A549 (cell line): ENCODE results near the gene FKBP15. TPM values are rescaled to one million over a fixed set of nuclear protein-coding genes. Genes with fewer than 3 reads are reported as not detected.

Experiments used
- ATAC-seq, 2 experiments: fragments of 200-7000 bp in 1 of 2; fragments of >200 bp in 1 of 2; cut with Nextera tagmentation in 1 of 2; cut with Tn5 transposase in 1 of 2; 3 replicates each; pipeline versions ENCODE4 v1.8.0 to v1.9.1; 2018 to 2020; ENCODE audit warnings: mild to moderate bottlenecking in 1 of 2, moderate library complexity in 1 of 2
- CTCF ChIA-PET: fragments of 300-600 bp; sonication (Branson Sonifier 250); formaldehyde crosslinking; extraction: SDS; loops from one replicate; lab custom pipeline; 2021; ENCODE audit warnings: antibody characterized with exemption, inconsistent platforms; lab: Yijun Ruan, JAX
- POLR2A ChIA-PET: fragments of 350-600 bp; formaldehyde crosslinking; extraction: SDS; loops from one replicate; lab custom pipeline; 2021; ENCODE audit warnings: antibody characterized with exemption, inconsistent platforms; lab: Yijun Ruan, JAX
- DNase-seq, 2 experiments: peaks; one replicate each; pipeline versions ENCODE4 v3.0.0 to v3.0.0-alpha.2; 2011 to 2016; ENCODE audit warnings: low read depth in 1 of 2, low spot score in 1 of 2
- FAIRE-seq: peaks from 2 replicates; lab custom pipeline; 2011; peaks lifted over from hg19 to GRCh38; lab: Jason Lieb, UNC
- H3K27ac ChIP-seq, 2 experiments: fragments of >200 bp; sonication (Bioruptor Twin); formaldehyde crosslinking; 3 replicates each; pipeline ENCODE4 v1.5.1; 2016 to 2017
- H3K4me1 ChIP-seq: fragments of >200 bp; sonication (Bioruptor Twin); formaldehyde crosslinking; 3 replicates; pipeline ENCODE4 v1.6.1; 2016
- H3K4me2 ChIP-seq: fragments of >200 bp; sonication (Bioruptor Twin); formaldehyde crosslinking; 3 replicates; pipeline ENCODE4 v1.6.1; 2016
- H3K4me3 ChIP-seq: fragments of >200 bp; sonication (Bioruptor Twin); formaldehyde crosslinking; 3 replicates; pipeline ENCODE4 v1.5.1; 2016
- H3K9me3 ChIP-seq: fragments of >200 bp; sonication (Bioruptor Twin); formaldehyde crosslinking; 3 replicates; pipeline ENCODE4 v1.6.1; 2016
- CBX2 ChIP-seq: fragments of 200-600 bp; sonication (generic); IDR thresholded peaks from 2 replicates; pipeline ENCODE4 v1.6.1; 2016; ENCODE audit warnings: low read depth, mild to moderate bottlenecking, borderline replicate concordance
- EP300 ChIP-seq, 2 experiments: fragments of >200 bp; sonication (Bioruptor Twin); formaldehyde crosslinking; IDR thresholded peaks; 2 replicates in 1 of 2; 3 replicates in 1 of 2; pipeline ENCODE4 v1.6.1; 2016 to 2017
- FOXS1 ChIP-seq: fragments of 250-450 bp; sonication (Bioruptor Pico); IDR thresholded peaks from 2 replicates; pipeline ENCODE4 v1.5.0; 2020; ENCODE audit warnings: mild to moderate bottlenecking, moderate library complexity
- HDAC2 ChIP-seq: fragments of 200-600 bp; sonication (generic); IDR thresholded peaks from 2 replicates; pipeline ENCODE4 v1.6.1; 2016
- NFE2L2 ChIP-seq: fragments of 150-350 bp; conservative IDR thresholded peaks from 2 replicates; pipeline ENCODE4 v1.6.1; 2014; ENCODE audit warnings: low read length
- PBX3 ChIP-seq: IDR thresholded peaks from 2 replicates; pipeline ENCODE4 v1.6.1; 2012
- RNF2 ChIP-seq: fragments of 200-600 bp; sonication (generic); IDR thresholded peaks from 2 replicates; pipeline ENCODE4 v1.6.1; 2016; ENCODE audit warnings: low read depth, mild to moderate bottlenecking, antibody characterized with exemption, moderate library complexity, borderline replicate concordance
- TFCP2L1 ChIP-seq: fragments of 250-450 bp; sonication (Bioruptor Pico); IDR thresholded peaks from 2 replicates; pipeline ENCODE4 v1.5.0; 2021; ENCODE audit warnings: mild to moderate bottlenecking
- ZC3H11A ChIP-seq: fragments of 450-650 bp; IDR thresholded peaks from 2 replicates; pipeline ENCODE4 v1.6.1; 2014; ENCODE audit warnings: antibody characterized with exemption, mild to moderate bottlenecking
- WGBS: methylation state at CpG from one replicate; pipeline ENCODE4 v1.1.6; 2017; ENCODE audit errors: missing lambda C conversion rate; 5-methylcytosine and 5-hydroxymethylcytosine counted together
- polyA plus RNA-seq, 4 experiments: library from polyadenylated mRNA; depleted of rRNA in 3 of 4; stranded (reverse); fragments of >200 nt; fragmentation: RNase III in 1 of 4; extraction: RNeasy Plus Mini Kit Qiagen cat#74134 plus additional on column Dnase treatment in 1 of 4; gene quantifications; 2 replicates in 3 of 4; 3 replicates in 1 of 4; pipeline ENCODE4 v1.2.3, GENCODE V29; 2011 to 2017
- TF ChIP-seq, protein P1 (sequence below): fragments of 200-600 bp; sonication (generic); IDR thresholded peaks from 2 replicates; pipeline ENCODE4 v1.6.1; 2016; ENCODE audit warnings: antibody characterized with exemption, mild to moderate bottlenecking, moderate library complexity
- TF ChIP-seq, protein P2 (sequence below): fragments of >200 bp; sonication (Bioruptor Twin); formaldehyde crosslinking; IDR thresholded peaks from 3 replicates; pipeline ENCODE4 v1.5.1; 2016
- TF ChIP-seq, protein P3 (sequence below): fragments of 250-450 bp; sonication (Bioruptor Pico); IDR thresholded peaks from 2 replicates; pipeline ENCODE4 v1.5.0; 2020; ENCODE audit warnings: low read depth, mild to moderate bottlenecking, moderate library complexity

The FKBP15 gene
- polyA plus RNA-seq, 2 of the 4 experiments (the other 2 are of a cell fraction), result 14.1 to 26.0 TPM

- FAIRE-seq (no peak), DNase-seq (no peak), ATAC-seq (no peak)
- Histone ChIP-seq H3K9me3 (no peaks in the 10 kb centered on the region), H3K4me2 (no peak overlapping the region), H3K27ac (no peak overlapping the region), H3K4me3 (no peak overlapping the region), H3K4me1 (no peaks in the 10 kb centered on the region)
- 74% methylated on average over 1 of the region's 1 CpG for WGBS
- CTCF ChIA-PET, result interaction anchor here (1.3 to 2.4 kb wide), 2 partner anchors 13 to 14 kb away, joined by 3 to 8 read pairs; no protein-coding TSS in a partner anchor
- POLR2A ChIA-PET, result no interaction called here
- TF ChIP-seq RNF2, result no peak
Measured at GRCh38 chr9:113261917-113262671, 41.0 kb upstream of the FKBP15 start.

- no peak overlapping the region for H3K27ac ChIP-seq
- CTCF ChIA-PET, result interaction anchor here (1.3 kb wide), 1 partner anchor 12 kb away, joined by 3 read pairs; no protein-coding TSS in a partner anchor
- ATAC-seq, result no peak
- 47% methylated on average over 1 of the region's 1 CpG for WGBS
- no peak for DNase-seq
- no peak overlapping the region for H3K4me2 ChIP-seq
- no peak for FAIRE-seq
- no peak overlapping the region for H3K4me3 ChIP-seq
- POLR2A ChIA-PET, result no interaction called here
- H3K4me1 ChIP-seq, result no peaks in the 10 kb centered on the region
- TF ChIP-seq ZC3H11A, result no peak
- no peak for TF ChIP-seq TFCP2L1 (CRISPR knock-in tag)
- no peak for TF ChIP-seq NFE2L2
- no peak for TF ChIP-seq HDAC2
- H3K9me3 ChIP-seq, result no peaks in the 10 kb centered on the region
Measured at GRCh38 chr9:113258282-113258681, 37.2 kb upstream of the FKBP15 start.

DNA sequence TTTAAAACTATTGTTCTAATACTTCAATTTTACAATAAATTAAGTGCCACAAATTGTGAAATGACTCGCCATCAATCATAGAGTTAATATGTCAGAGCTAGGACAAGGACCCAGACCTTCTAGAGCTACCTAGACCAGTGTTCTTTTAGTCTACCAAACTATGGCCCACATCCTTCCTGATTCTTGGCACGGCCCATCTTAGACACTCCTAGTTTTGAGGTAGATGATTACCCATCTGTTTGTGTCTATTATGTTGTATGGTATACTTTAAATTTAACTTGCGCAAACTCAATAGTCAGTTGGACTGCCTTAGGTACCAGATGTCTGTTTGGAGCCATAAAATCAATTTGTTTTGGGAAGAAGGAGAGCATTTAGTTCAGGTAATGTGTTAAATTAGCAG is 36.8 kb upstream of the FKBP15 start:
- TF ChIP-seq CBX2 (no peak), PBX3 (no peak), EP300 (IDR thresholded peaks at IDR 0.05) (no peak), RNF2 (no peak), FOXS1 (CRISPR knock-in tag) (no peak)
- TF ChIP-seq, all 56 proteins: peak for 0
- ChIA-PET CTCF (interaction anchor here (0.7 to 1.3 kb wide), 2 partner anchors 12 to 189 kb away, joined by 3 to 4 read pairs; no protein-coding TSS in a partner anchor), POLR2A (no interaction called here)
- no peak for FAIRE-seq
- WGBS, result 87% methylated on average over 3 of the region's 3 CpGs
- H3K4me2 ChIP-seq, result no peak overlapping the region
- no peaks in the 10 kb centered on the region for H3K4me1 ChIP-seq
- ATAC-seq, result no peak
- no peaks in the 10 kb centered on the region for H3K9me3 ChIP-seq
- no peak for DNase-seq
- no peak overlapping the region for H3K4me3 ChIP-seq
- no peak overlapping the region for H3K27ac ChIP-seq

GRCh38 chr9:113255438-113255837 is 34.4 kb upstream of the FKBP15 start:
- H3K27ac ChIP-seq, result no peak overlapping the region
- H3K4me1 ChIP-seq, result no peaks in the 10 kb centered on the region
- CTCF ChIA-PET, result interaction anchor here (1.5 to 4.1 kb wide), 2 partner anchors 10 to 19 kb away, joined by 5 to 18 read pairs; no protein-coding TSS in a partner anchor
- no peak for TF ChIP-seq TFCP2L1 (CRISPR knock-in tag)
- TF ChIP-seq, protein P1, sequence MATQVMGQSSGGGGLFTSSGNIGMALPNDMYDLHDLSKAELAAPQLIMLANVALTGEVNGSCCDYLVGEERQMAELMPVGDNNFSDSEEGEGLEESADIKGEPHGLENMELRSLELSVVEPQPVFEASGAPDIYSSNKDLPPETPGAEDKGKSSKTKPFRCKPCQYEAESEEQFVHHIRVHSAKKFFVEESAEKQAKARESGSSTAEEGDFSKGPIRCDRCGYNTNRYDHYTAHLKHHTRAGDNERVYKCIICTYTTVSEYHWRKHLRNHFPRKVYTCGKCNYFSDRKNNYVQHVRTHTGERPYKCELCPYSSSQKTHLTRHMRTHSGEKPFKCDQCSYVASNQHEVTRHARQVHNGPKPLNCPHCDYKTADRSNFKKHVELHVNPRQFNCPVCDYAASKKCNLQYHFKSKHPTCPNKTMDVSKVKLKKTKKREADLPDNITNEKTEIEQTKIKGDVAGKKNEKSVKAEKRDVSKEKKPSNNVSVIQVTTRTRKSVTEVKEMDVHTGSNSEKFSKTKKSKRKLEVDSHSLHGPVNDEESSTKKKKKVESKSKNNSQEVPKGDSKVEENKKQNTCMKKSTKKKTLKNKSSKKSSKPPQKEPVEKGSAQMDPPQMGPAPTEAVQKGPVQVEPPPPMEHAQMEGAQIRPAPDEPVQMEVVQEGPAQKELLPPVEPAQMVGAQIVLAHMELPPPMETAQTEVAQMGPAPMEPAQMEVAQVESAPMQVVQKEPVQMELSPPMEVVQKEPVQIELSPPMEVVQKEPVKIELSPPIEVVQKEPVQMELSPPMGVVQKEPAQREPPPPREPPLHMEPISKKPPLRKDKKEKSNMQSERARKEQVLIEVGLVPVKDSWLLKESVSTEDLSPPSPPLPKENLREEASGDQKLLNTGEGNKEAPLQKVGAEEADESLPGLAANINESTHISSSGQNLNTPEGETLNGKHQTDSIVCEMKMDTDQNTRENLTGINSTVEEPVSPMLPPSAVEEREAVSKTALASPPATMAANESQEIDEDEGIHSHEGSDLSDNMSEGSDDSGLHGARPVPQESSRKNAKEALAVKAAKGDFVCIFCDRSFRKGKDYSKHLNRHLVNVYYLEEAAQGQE, result no peak
- TF ChIP-seq PBX3, result no peak
- TF ChIP-seq, protein P2, sequence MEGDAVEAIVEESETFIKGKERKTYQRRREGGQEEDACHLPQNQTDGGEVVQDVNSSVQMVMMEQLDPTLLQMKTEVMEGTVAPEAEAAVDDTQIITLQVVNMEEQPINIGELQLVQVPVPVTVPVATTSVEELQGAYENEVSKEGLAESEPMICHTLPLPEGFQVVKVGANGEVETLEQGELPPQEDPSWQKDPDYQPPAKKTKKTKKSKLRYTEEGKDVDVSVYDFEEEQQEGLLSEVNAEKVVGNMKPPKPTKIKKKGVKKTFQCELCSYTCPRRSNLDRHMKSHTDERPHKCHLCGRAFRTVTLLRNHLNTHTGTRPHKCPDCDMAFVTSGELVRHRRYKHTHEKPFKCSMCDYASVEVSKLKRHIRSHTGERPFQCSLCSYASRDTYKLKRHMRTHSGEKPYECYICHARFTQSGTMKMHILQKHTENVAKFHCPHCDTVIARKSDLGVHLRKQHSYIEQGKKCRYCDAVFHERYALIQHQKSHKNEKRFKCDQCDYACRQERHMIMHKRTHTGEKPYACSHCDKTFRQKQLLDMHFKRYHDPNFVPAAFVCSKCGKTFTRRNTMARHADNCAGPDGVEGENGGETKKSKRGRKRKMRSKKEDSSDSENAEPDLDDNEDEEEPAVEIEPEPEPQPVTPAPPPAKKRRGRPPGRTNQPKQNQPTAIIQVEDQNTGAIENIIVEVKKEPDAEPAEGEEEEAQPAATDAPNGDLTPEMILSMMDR, result no peak
- TF ChIP-seq, protein P3, sequence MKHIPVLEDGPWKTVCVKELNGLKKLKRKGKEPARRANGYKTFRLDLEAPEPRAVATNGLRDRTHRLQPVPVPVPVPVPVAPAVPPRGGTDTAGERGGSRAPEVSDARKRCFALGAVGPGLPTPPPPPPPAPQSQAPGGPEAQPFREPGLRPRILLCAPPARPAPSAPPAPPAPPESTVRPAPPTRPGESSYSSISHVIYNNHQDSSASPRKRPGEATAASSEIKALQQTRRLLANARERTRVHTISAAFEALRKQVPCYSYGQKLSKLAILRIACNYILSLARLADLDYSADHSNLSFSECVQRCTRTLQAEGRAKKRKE (CRISPR knock-in tag), result no peak
- TF ChIP-seq, all 56 proteins: peak for 0
- FAIRE-seq (no peak), DNase-seq (no peak), ATAC-seq (no peak)
- 0 out of 3 replicates have a peak, but pooled peaks cover 4% of the 10 kb centered on the region for H3K9me3 ChIP-seq
- 90% methylated on average over 6 of the region's 6 CpGs for WGBS
- no peak overlapping the region for H3K4me3 ChIP-seq
- POLR2A ChIA-PET, result no interaction called here
- no peak overlapping the region for H3K4me2 ChIP-seq
